Liver (tissue), 9 donors: ENCODE data around the gene DNTTIP2. TPM values are rescaled to one million over a fixed set of nuclear protein-coding genes. Genes with fewer than 3 reads are reported as not detected.

Experiments used
- DNase-seq: peaks from one replicate; pipeline ENCODE4 v3.0.0-alpha.2; 2017; ENCODE audit warnings: low spot score
- H3K27ac ChIP-seq, 2 donors: one replicate each; pipeline ENCODE4 v1.7.0; 2013; ENCODE audit warnings: inconsistent platforms in 2 of 2, low read length in 2 of 2, control low read depth in 1 of 2, low read depth in 1 of 2, mild to moderate bottlenecking in 1 of 2
- H3K27me3 ChIP-seq, 4 donors: one replicate each; pipeline versions ENCODE4 v1.6.1 to v1.7.0; 2013; ENCODE audit warnings: low read length in 3 of 4, inconsistent platforms in 1 of 4, mild to moderate bottlenecking in 1 of 4, moderate library complexity in 1 of 4; ENCODE audit not compliant: control insufficient read depth in 4 of 4, insufficient read depth in 4 of 4
- H3K36me3 ChIP-seq, 4 donors: one replicate each; pipeline versions ENCODE4 v1.6.1 to v1.7.0; 2013; ENCODE audit warnings: low read length in 3 of 4, mild to moderate bottlenecking in 3 of 4, low read depth in 1 of 4, moderate library complexity in 1 of 4; ENCODE audit not compliant: control insufficient read depth in 4 of 4, insufficient read depth in 3 of 4
- H3K4me1 ChIP-seq, 4 donors: one replicate each; pipeline versions ENCODE4 v1.6.1 to v1.7.0; 2013; ENCODE audit warnings: low read length in 3 of 4, mild to moderate bottlenecking in 3 of 4, moderate library complexity in 1 of 4; ENCODE audit not compliant: control insufficient read depth in 4 of 4, insufficient read depth in 4 of 4
- H3K4me3 ChIP-seq, 3 donors: one replicate each; pipeline versions ENCODE4 v1.6.1 to v1.7.0; 2013; ENCODE audit warnings: low read length in 3 of 3, control low read depth in 1 of 3, low read depth in 1 of 3, mild to moderate bottlenecking in 1 of 3
- H3K9ac ChIP-seq, 2 donors: one replicate each; pipeline ENCODE4 v1.7.0; 2013; ENCODE audit warnings: low read length in 2 of 2, mild to moderate bottlenecking in 2 of 2, moderate library complexity in 2 of 2, control low read depth in 1 of 2, low read depth in 1 of 2
- H3K9me3 ChIP-seq, 4 donors: one replicate each; pipeline versions ENCODE4 v1.6.1 to v1.7.0; 2013; ENCODE audit warnings: low read length in 3 of 4; ENCODE audit not compliant: control insufficient read depth in 4 of 4
- CTCF ChIP-seq: fragments of 150-350 bp; IDR thresholded peaks from 2 replicates; pipeline ENCODE4 v1.5.1; 2017; ENCODE audit warnings: improper control_type of control experiment, low read depth, low read length; ENCODE audit not compliant: missing input control
- EGR1 ChIP-seq, 2 donors: IDR thresholded peaks; 2 replicates each; pipeline ENCODE4 v1.6.1; 2016 to 2018; ENCODE audit warnings: antibody characterized with exemption in 2 of 2, low read depth in 2 of 2
- FOXA1 ChIP-seq: IDR thresholded peaks from 2 replicates; pipeline ENCODE4 v1.6.1; 2016; ENCODE audit warnings: antibody characterized with exemption
- FOXA2 ChIP-seq: IDR thresholded peaks from 2 replicates; pipeline ENCODE4 v1.6.1; 2016; ENCODE audit warnings: antibody characterized with exemption
- HNF4A ChIP-seq, 2 donors: conservative IDR thresholded peaks; 2 replicates each; pipeline ENCODE4 v1.6.1; 2016; ENCODE audit warnings: antibody characterized with exemption in 2 of 2, mild to moderate bottlenecking in 2 of 2
- HNF4G ChIP-seq: IDR thresholded peaks from 2 replicates; pipeline ENCODE4 v1.6.1; 2016; ENCODE audit warnings: antibody characterized with exemption
- JUND ChIP-seq, 2 donors: IDR thresholded peaks; 2 replicates each; pipeline ENCODE4 v1.6.1; 2016; ENCODE audit warnings: antibody characterized with exemption in 2 of 2
- REST ChIP-seq: IDR thresholded peaks from 2 replicates; pipeline ENCODE4 v1.6.1; 2016; ENCODE audit warnings: antibody characterized with exemption, mild to moderate bottlenecking
- SP1 ChIP-seq: IDR thresholded peaks from 2 replicates; pipeline ENCODE4 v1.6.1; 2018; ENCODE audit warnings: antibody characterized with exemption, mild to moderate bottlenecking
- YY1 ChIP-seq: IDR thresholded peaks from 2 replicates; pipeline ENCODE4 v1.6.1; 2016; ENCODE audit warnings: antibody characterized with exemption, mild to moderate bottlenecking
- WGBS: extraction: QIAGEN DNeasy Blood & Tissue Kit; methylation state at CpG from one replicate; pipeline ENCODE4 v1.1.7; 2013; 5-methylcytosine and 5-hydroxymethylcytosine counted together
- polyA plus RNA-seq, 2 donors: library from polyadenylated mRNA; stranded (reverse) in 1 of 2; unstranded in 1 of 2; fragments of 200-250 nt in 1 of 2; fragments of >200 nt in 1 of 2; fragmentation: Nextera tagmentation in 1 of 2; extraction: Ambion mirVana in 1 of 2; gene quantifications; one replicate each; pipeline versions ENCODE4 v1.2.1 to v1.2.3, GENCODE V29; 2013 to 2015
- total RNA-seq, 2 donors: library from RNA; depleted of rRNA; stranded (reverse); fragments of >200 nt; gene quantifications; one replicate each; pipeline ENCODE4 v1.2.3, GENCODE V29; 2014
- donor health status: healthy.
- donor health status: healthy.
- donor health status: healthy.
- donor health status: healthy.
- donor health status: healthy.

Gene DNTTIP2
- total and polyA plus RNA-seq, 4 donors: 10.9 to 19.7 (median 13.4) TPM

- DNase-seq: peak; percentile 74
These were observed 29.6 kb upstream of the DNTTIP2 start for GRCh38 chr1:93908394-93909145.

GRCh38 chr1:93907718-93908117 is 28.7 kb upstream of the DNTTIP2 start:
- TF ChIP-seq HNF4G (no peak), YY1 (peak; percentile 23)
- Histone ChIP-seq H3K36me3 (no peaks in the 10 kb centered on the region), H3K27me3 (no peaks in the 10 kb centered on the region), H3K4me3 (peak overlapping the region; percentile 42 to 100 (median 84)), H3K9ac (peak overlapping the region; percentile 45 to 74), H3K9me3 (no peaks in the 10 kb centered on the region), H3K27ac (peak overlapping the region; percentile 98), H3K4me1 (peaks cover 1 to 42% (median 32%) of the 10 kb centered on the region in 4 donors)
- 34% methylated on average over 3 of the region's 3 CpGs for WGBS
- peak; percentile 42 for DNase-seq

More at GRCh38 chr1:93908394-93909145, 29.6 kb upstream of the DNTTIP2 start:
- under 1% methylated on average over 49 of the region's 49 CpGs for WGBS
- no peaks in the 10 kb centered on the region for H3K9me3 ChIP-seq
- peak overlapping the region; percentile 98 for H3K27ac ChIP-seq
- H3K4me1 ChIP-seq: peaks cover 0 to 42% (median 32%) of the 10 kb centered on the region in 4 donors
- H3K4me3 ChIP-seq: peak overlapping the region; percentile 76 to 100 (median 84)
- H3K36me3 ChIP-seq: no peaks in the 10 kb centered on the region
- peak; percentile 61 to 65 for TF ChIP-seq HNF4A (conservative IDR thresholded peaks at IDR 0.05)
- no peak for TF ChIP-seq FOXA1
- TF ChIP-seq FOXA2: no peak
- peak; percentile 6 for TF ChIP-seq SP1
- TF ChIP-seq JUND (IDR thresholded peaks at IDR 0.05): no peak
- no peak for TF ChIP-seq HNF4G
- H3K9ac ChIP-seq: peak overlapping the region; percentile 57 to 74
- no peaks in the 10 kb centered on the region for H3K27me3 ChIP-seq

- peaks cover 1 to 42% (median 32%) of the 10 kb centered on the region in 4 donors for H3K4me1 ChIP-seq
- H3K9me3 ChIP-seq: no peaks in the 10 kb centered on the region
- WGBS: 39% methylated on average over 3 of the region's 3 CpGs
- no peak for TF ChIP-seq FOXA1
- no peak for TF ChIP-seq EGR1 (IDR thresholded peaks at IDR 0.05; ENCODE audit: low read depth in 2 of 2)
- TF ChIP-seq REST: no peak
- TF ChIP-seq FOXA2: no peak
- TF ChIP-seq CTCF: no peak
- TF ChIP-seq YY1: no peak
- peak overlapping the region in 2 of 3 donors; percentile 84 to 100 for H3K4me3 ChIP-seq
- DNase-seq: no peak
- peak overlapping the region; percentile 47 to 74 for H3K9ac ChIP-seq
- H3K36me3 ChIP-seq: no peaks in the 10 kb centered on the region
- peak overlapping the region; percentile 83 to 98 for H3K27ac ChIP-seq
- no peaks in the 10 kb centered on the region for H3K27me3 ChIP-seq
These were observed 27.5 kb upstream of the DNTTIP2 start for GRCh38 chr1:93906480-93906879.
